ENCODE measurements around the gene ERBB3. TPM values are rescaled to one million over a fixed set of nuclear protein-coding genes. Genes with fewer than 3 reads are reported as not detected.

The ERBB3 gene
- total RNA-seq, 1 donor from 2014 or later: 3.8 TPM

DNA sequence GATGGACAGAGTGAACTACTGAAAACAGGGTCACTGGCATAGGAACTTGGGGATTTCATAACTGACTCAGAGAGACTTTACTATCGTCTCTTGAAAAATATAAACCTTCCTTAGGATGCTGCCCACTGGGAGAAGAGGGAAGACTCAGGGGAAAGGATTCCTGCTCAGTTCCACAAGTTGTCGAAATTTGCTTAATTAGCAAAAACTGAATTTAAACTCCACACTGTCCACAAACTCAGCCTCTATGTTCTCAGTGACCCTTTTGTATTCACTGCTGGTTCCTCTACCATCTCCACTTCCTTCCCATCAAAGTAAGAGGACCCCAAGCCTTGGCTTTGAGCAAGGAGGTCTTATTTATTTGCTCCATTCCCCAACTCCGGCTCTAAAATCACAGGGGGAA is 65.3 kb downstream of the ERBB3 start:
- peaks cover 5% of the 10 kb centered on the region for H3K4me1 Mint-ChIP-seq (ENCODE audit: low read depth, unreplicated experiment)
- no peaks in the 10 kb centered on the region for H3K27me3 Mint-ChIP-seq (ENCODE audit: low read depth, unreplicated experiment)
- Histone ChIP-seq H3K9ac (ENCODE audit: low read length) (no peak overlapping the region), H4K20me1 (ENCODE audit: insufficient read depth, low read length) (no peaks in the 10 kb centered on the region), H3K4me1 (ENCODE audit: insufficient read depth, low read length) (peaks cover under 1% of the 10 kb centered on the region), H3K27me3 (ENCODE audit: insufficient read depth, low read length) (no peaks in the 10 kb centered on the region), H2AFZ (ENCODE audit: low read depth, low read length) (no peak overlapping the region), H3K27ac (ENCODE audit: low read depth, low read length) (no peak overlapping the region), H3K4me2 (ENCODE audit: low read length) (no peak overlapping the region), H3K79me2 (ENCODE audit: insufficient read depth, low read length) (no peaks in the 10 kb centered on the region), H3K9me3 (ENCODE audit: insufficient read depth, low read depth, low read length) (no peaks in the 10 kb centered on the region), H3K36me3 (ENCODE audit: insufficient read depth, low read length) (peaks cover 39% of the 10 kb centered on the region), H3K4me3 (ENCODE audit: insufficient read depth, low read depth, low read length) (no peak overlapping the region)
- no peak overlapping the region for H3K27ac Mint-ChIP-seq (ENCODE audit: unreplicated experiment)
- FAIRE-seq (no peak), DNase-seq (ENCODE audit: low read depth) (no peak)
- peaks cover 35% of the 10 kb centered on the region for H3K36me3 Mint-ChIP-seq (ENCODE audit: low read depth, unreplicated experiment)
- peaks cover 4% of the 10 kb centered on the region for H3K9me3 Mint-ChIP-seq (ENCODE audit: unreplicated experiment)
- TF ChIP-seq EZH2 (IDR thresholded peaks at IDR 0.05; ENCODE audit: insufficient read depth, low read length): no peak
- TF ChIP-seq, protein P1, sequence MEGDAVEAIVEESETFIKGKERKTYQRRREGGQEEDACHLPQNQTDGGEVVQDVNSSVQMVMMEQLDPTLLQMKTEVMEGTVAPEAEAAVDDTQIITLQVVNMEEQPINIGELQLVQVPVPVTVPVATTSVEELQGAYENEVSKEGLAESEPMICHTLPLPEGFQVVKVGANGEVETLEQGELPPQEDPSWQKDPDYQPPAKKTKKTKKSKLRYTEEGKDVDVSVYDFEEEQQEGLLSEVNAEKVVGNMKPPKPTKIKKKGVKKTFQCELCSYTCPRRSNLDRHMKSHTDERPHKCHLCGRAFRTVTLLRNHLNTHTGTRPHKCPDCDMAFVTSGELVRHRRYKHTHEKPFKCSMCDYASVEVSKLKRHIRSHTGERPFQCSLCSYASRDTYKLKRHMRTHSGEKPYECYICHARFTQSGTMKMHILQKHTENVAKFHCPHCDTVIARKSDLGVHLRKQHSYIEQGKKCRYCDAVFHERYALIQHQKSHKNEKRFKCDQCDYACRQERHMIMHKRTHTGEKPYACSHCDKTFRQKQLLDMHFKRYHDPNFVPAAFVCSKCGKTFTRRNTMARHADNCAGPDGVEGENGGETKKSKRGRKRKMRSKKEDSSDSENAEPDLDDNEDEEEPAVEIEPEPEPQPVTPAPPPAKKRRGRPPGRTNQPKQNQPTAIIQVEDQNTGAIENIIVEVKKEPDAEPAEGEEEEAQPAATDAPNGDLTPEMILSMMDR (IDR thresholded peaks at IDR 0.05; ENCODE audit: insufficient read depth, low read depth, low read length): no peak
- no peak overlapping the region for H3K4me3 Mint-ChIP-seq (ENCODE audit: unreplicated experiment)

DNA sequence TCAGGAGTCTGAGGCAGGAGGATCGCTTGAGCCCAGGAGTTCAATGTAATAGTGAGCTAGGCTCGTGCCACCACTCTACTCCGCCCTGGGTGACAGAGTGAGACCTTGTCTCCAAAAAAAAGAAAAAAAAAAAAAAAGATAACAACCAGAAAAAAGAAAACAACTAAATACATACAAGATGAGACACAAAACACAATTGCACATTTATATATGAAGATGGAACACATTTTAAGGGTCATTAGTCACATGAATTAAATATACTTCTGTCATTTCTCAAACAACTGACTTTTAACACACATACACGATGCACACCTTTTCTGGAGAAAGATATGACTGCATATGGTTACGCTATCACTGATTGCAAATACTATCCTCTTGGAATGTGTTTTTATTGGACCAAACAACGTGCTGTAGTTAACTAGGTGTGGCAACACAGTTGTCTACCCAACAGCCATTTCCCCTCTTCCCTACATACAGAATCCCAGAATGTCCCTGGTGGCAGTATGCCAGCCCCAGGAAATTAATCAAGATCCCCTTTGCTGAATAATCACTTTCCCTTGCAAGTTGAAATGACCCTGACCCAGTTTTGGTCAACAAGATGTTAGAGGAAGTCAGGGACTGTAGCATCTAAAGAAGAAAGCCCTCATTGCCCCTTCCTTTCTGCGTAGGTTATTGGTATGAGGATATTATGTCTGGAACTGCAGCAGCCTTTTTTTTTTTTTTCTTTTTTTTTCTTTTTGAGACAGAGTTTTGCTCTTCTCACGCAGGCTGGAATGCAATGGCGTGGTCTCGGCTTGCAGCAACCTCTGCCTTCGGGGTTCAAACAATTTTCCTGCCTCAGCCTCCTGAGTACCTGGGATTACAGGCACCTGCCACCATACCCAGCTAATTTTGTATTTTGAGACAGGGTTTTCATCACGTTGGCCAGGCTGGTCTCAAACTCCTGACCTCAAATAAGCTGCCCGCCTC is 66.8 kb downstream of the ERBB3 start:
- Histone ChIP-seq H2AFZ (ENCODE audit: low read depth, low read length) (no peak overlapping the region), H3K27me3 (ENCODE audit: insufficient read depth, low read length) (no peaks in the 10 kb centered on the region), H3K4me3 (ENCODE audit: insufficient read depth, low read depth, low read length) (no peak overlapping the region), H3K9me3 (ENCODE audit: insufficient read depth, low read depth, low read length) (no peaks in the 10 kb centered on the region), H3K36me3 (ENCODE audit: insufficient read depth, low read length) (peaks cover 30% of the 10 kb centered on the region), H3K9ac (ENCODE audit: low read length) (no peak overlapping the region), H3K27ac (ENCODE audit: low read depth, low read length) (no peak overlapping the region), H3K4me1 (ENCODE audit: insufficient read depth, low read length) (peaks cover 12% of the 10 kb centered on the region), H3K79me2 (ENCODE audit: insufficient read depth, low read length) (no peaks in the 10 kb centered on the region), H4K20me1 (ENCODE audit: insufficient read depth, low read length) (no peaks in the 10 kb centered on the region), H3K4me2 (ENCODE audit: low read length) (no peak overlapping the region)
- peaks cover 29% of the 10 kb centered on the region for H3K36me3 Mint-ChIP-seq (ENCODE audit: low read depth, unreplicated experiment)
- no peak overlapping the region for H3K27ac Mint-ChIP-seq (ENCODE audit: unreplicated experiment)
- no peaks in the 10 kb centered on the region for H3K9me3 Mint-ChIP-seq (ENCODE audit: unreplicated experiment)
- FAIRE-seq (no peak), DNase-seq (ENCODE audit: low read depth) (no peak)
- H3K27me3 Mint-ChIP-seq (ENCODE audit: low read depth, unreplicated experiment): no peaks in the 10 kb centered on the region
- peaks cover 9% of the 10 kb centered on the region for H3K4me1 Mint-ChIP-seq (ENCODE audit: low read depth, unreplicated experiment)
- H3K4me3 Mint-ChIP-seq (ENCODE audit: unreplicated experiment): no peak overlapping the region
- TF ChIP-seq EZH2 (IDR thresholded peaks at IDR 0.05; ENCODE audit: insufficient read depth, low read length): no peak
- TF ChIP-seq, protein P1 (IDR thresholded peaks at IDR 0.05; ENCODE audit: insufficient read depth, low read depth, low read length): no peak

GRCh38 chr12:56150563-56150962 is 70.6 kb downstream of the ERBB3 start:
- Histone ChIP-seq H3K36me3 (ENCODE audit: insufficient read depth, low read length) (peaks cover 3% of the 10 kb centered on the region), H3K27ac (ENCODE audit: low read depth, low read length) (no peak overlapping the region)

More at GRCh38 chr12:56150563-56150962, 70.6 kb downstream of the ERBB3 start:
- H3K4me1 Mint-ChIP-seq (ENCODE audit: low read depth, unreplicated experiment): peaks cover 7% of the 10 kb centered on the region
- H3K27ac Mint-ChIP-seq (ENCODE audit: unreplicated experiment): no peak overlapping the region
- Histone ChIP-seq H3K4me3 (ENCODE audit: insufficient read depth, low read depth, low read length) (no peak overlapping the region), H3K9me3 (ENCODE audit: insufficient read depth, low read depth, low read length) (no peaks in the 10 kb centered on the region), H4K20me1 (ENCODE audit: insufficient read depth, low read length) (no peaks in the 10 kb centered on the region), H2AFZ (ENCODE audit: low read depth, low read length) (no peak overlapping the region), H3K79me2 (ENCODE audit: insufficient read depth, low read length) (peaks cover 20% of the 10 kb centered on the region), H3K4me2 (ENCODE audit: low read length) (no peak overlapping the region), H3K4me1 (ENCODE audit: insufficient read depth, low read length) (peaks cover 24% of the 10 kb centered on the region), H3K9ac (ENCODE audit: low read length) (no peak overlapping the region), H3K27me3 (ENCODE audit: insufficient read depth, low read length) (no peaks in the 10 kb centered on the region)
- DNase-seq (ENCODE audit: low read depth): no peak
- no peaks in the 10 kb centered on the region for H3K9me3 Mint-ChIP-seq (ENCODE audit: unreplicated experiment)
- H3K27me3 Mint-ChIP-seq (ENCODE audit: low read depth, unreplicated experiment): no peaks in the 10 kb centered on the region
- peaks cover 10% of the 10 kb centered on the region for H3K36me3 Mint-ChIP-seq (ENCODE audit: low read depth, unreplicated experiment)
- TF ChIP-seq, protein P1 (IDR thresholded peaks at IDR 0.05; ENCODE audit: insufficient read depth, low read depth, low read length): no peak
- no peak for TF ChIP-seq EZH2 (IDR thresholded peaks at IDR 0.05; ENCODE audit: insufficient read depth, low read length)
- FAIRE-seq: no peak
- peak overlapping the region; percentile 90 for H3K4me3 Mint-ChIP-seq (ENCODE audit: unreplicated experiment)
